D721Med (cell line): ENCODE measurements around the gene RPA4.
"Not testable (repeated sequence)": the region's sequence is repeated elsewhere in the genome, so short reads cannot be mapped to it uniquely, and the experiment has no call there.

ENCODE experiments used
- DNase-seq: peaks from one replicate; pipeline ENCODE4 v3.0.0; 2011; ENCODE audit warnings: low spot score; ENCODE audit not compliant: insufficient read length
- FAIRE-seq: peaks from 2 replicates; lab custom pipeline; 2011; peaks lifted over from hg19 to GRCh38; lab: Jason Lieb, UNC
- TF ChIP-seq, protein P1 (sequence below): IDR thresholded peaks from 2 replicates; pipeline ENCODE4 v1.5.1; 2012; ENCODE audit warnings: mild to moderate bottlenecking, control low read depth; ENCODE audit not compliant: insufficient read depth; ENCODE audit errors: missing control alignments

The RPA4 gene, protein sequence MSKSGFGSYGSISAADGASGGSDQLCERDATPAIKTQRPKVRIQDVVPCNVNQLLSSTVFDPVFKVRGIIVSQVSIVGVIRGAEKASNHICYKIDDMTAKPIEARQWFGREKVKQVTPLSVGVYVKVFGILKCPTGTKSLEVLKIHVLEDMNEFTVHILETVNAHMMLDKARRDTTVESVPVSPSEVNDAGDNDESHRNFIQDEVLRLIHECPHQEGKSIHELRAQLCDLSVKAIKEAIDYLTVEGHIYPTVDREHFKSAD

DNA sequence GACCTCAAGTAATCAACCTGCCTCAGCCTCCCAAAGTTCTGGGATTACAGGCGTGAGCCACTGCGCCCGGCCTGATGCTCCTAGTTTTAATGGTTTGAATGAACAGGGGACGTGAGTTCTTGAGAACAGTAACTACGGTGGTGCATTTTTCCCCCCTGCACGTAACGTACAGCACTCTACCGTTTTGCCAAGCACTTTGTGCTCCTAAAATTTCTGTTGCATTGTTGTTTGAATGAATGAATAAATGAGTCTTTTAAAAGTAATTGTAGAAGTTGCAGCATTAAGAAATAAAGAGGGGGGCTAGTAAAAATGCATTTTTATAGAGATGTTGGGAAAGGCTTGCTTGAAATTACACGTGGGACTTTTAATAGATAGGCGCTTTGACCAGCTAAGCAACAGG, at the start of gene RPA4:
TSS of gene RPA4 (plus strand) at position 301 of the 400 bp plus-strand sequence. CDS start 403 bp downstream, outside the sequence.
- FAIRE-seq (no peak), DNase-seq (no peak)
- TF ChIP-seq, protein P1, sequence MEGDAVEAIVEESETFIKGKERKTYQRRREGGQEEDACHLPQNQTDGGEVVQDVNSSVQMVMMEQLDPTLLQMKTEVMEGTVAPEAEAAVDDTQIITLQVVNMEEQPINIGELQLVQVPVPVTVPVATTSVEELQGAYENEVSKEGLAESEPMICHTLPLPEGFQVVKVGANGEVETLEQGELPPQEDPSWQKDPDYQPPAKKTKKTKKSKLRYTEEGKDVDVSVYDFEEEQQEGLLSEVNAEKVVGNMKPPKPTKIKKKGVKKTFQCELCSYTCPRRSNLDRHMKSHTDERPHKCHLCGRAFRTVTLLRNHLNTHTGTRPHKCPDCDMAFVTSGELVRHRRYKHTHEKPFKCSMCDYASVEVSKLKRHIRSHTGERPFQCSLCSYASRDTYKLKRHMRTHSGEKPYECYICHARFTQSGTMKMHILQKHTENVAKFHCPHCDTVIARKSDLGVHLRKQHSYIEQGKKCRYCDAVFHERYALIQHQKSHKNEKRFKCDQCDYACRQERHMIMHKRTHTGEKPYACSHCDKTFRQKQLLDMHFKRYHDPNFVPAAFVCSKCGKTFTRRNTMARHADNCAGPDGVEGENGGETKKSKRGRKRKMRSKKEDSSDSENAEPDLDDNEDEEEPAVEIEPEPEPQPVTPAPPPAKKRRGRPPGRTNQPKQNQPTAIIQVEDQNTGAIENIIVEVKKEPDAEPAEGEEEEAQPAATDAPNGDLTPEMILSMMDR = no peak

DNA sequence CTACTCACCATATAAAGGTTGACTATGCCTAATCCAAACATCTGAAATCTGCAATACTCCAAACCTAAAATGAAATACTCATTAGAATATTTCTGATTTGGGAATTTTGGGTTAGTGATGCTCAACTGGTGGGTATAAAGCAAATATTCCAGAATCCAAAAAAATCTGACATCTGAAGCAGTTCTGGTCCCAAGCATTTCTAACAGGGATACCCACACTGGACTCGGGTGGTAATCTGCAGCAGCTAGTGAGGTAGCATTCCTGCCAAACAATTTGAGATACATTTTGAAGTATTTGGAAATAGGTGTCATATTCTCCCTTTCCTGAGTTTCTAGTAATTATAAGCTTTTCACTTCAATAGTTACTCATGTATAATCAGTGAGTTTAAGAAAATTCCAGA, 49.6 kb upstream of the RPA4 start:
- TF ChIP-seq, protein P1 = no peak
- peak; percentile 76 for FAIRE-seq
- DNase-seq = no peak

DNA sequence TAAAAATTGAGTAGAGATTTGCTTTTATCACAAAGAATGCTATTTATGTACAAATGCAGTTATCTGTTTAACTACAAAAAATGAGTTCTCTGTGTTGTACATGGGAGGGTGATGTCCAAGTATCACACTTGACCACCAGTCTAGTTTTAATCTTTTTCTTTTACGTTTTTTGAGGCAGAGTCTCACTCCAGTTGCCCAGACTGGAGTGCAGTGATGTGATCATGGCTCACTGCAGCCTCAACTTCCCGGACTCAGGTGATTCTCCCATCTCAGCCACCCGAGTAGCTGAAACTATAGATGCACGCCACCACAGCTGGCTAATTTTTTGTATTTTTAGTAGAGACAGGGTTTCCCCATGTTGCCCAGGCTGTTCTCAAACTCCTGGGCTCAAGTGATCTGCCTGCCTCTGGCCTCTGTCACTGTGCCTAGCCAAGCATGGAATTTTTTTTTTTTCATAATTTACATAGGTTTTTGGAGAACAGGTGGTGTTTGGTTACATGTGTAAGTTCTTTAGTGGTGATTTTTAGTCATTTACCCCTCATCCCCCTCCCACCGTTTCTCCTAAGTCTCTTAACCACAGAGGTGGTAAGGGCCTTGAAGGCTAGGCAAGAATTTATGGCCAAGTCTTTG, 47.9 kb upstream of the RPA4 start:
- FAIRE-seq (no peak), DNase-seq (no peak)
- TF ChIP-seq, protein P1 = no peak

DNA sequence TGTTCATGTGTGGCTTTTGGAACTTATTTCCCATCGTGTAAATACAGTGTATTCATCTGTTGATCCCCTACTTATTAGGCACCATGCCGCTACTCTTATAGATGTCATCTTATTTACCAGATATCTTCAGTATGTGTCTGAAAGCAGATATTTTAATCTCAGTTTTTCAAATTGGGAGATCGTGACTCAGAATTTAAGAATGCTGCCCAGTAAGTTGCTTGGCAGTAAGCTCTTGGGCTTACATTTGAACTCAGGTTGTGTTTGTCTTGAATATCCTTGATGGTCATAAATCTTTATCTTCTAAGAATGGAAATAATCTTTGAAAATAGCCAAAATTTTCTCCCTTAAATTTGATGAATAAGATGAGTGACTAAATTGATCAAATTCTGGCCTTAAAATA, 45.9 kb upstream of the RPA4 start:
- DNase-seq (no peak), FAIRE-seq (no peak)
- TF ChIP-seq, protein P1 = no peak

DNA sequence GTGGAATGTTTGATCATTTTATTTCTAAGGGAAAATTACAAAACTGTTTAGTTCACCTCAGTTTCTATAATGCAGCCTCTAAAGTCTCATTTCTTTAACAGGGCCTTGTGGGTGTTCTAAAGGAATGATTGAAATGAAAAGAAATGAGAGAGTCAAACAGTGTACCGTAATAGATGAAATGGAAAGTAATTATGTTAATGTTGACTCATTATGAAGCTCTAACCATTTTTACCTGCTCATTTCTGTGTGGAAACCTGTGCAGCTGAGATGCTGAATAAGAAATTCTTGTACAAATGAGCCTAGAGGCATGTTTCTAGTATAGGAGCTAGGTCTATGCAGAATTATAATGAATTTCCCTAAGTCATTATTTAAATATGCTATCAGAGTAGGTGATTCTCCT, 45.2 kb upstream of the RPA4 start:
- TF ChIP-seq, protein P1 = no peak
- FAIRE-seq = no peak
- DNase-seq = no peak

DNA sequence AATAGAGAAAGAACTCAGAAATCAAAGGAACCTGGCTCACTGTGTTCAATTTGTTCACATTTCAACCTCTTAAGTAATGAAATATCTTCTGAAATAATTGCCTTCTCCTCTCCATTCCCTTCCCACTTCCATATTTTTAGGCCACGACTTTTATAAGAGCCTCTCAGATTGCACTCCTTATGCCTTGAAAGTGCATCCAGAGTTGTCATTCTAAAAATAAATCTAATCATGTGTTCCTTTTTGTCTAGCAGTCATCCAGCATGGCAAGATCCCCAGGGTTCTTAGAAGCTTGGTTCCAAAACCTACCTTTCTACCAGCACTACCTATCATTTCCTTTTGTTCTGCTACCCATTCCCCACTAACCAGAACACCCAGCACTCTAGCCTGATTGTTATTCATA, 42.4 kb upstream of the RPA4 start:
- DNase-seq (no peak), FAIRE-seq (no peak)
- TF ChIP-seq, protein P1 = no peak

DNA sequence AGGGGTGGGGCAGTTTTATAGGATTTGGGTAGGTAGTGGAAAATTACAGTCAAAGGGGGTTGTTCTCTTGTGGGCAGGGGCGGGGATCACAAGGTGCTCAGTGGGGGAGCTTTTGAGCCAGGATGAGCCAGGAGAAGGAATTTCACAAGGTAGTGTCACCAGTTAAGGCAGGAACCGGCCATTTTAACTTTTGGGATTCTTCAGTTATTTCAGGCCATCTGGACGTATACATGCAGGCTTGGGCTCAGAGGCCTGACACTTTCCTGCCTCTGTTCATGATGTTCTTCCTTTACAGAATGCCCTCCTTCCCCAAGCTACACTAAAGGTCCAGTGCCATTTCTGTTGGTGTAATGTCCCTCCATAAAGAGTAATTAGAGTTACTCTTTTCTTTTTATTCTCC, 41.8 kb upstream of the RPA4 start:
- FAIRE-seq, DNase-seq: not testable (repeated sequence)
